ENCODE data around the gene ATG16L1. TPM values are rescaled to one million over a fixed set of nuclear protein-coding genes. Genes with fewer than 3 reads are reported as not detected.

Gene ATG16L1
- total and polyA plus RNA-seq, 2 of the 4 experiments (the other 2 are of a cell fraction) = 20.0 to 26.2 TPM

- Histone ChIP-seq H2AFZ (replicated peaks; ENCODE audit: low read length, poor library complexity) (no peak overlapping the region), H3K36me3 (ENCODE audit: control insufficient read depth, insufficient read depth, low read length) (no peaks in the 10 kb centered on the region), H2BK5ac (ENCODE audit: low read depth, low read length, poor library complexity, severe bottlenecking) (no peak overlapping the region), H3K4ac (ENCODE audit: low read depth, low read length) (no peak overlapping the region), H3K27ac (ENCODE audit: insufficient read depth, low read length) (no peak overlapping the region), H3K14ac (replicated peaks; ENCODE audit: low read depth, low read length) (no peak overlapping the region), H3K4me3 (ENCODE audit: insufficient read depth, low read depth, low read length) (no peak overlapping the region), H2BK20ac (ENCODE audit: low read depth, low read length) (no peak overlapping the region), H2BK15ac (ENCODE audit: low read depth, low read length) (no peak overlapping the region), H3K56ac (ENCODE audit: extremely low read depth, insufficient read depth, low read length) (no peak overlapping the region), H3K18ac (ENCODE audit: low read depth, low read length) (no peak overlapping the region), H3K9me1 (ENCODE audit: insufficient read depth, low read length) (no peaks in the 10 kb centered on the region), H2BK120ac (ENCODE audit: low read depth, low read length) (no peak overlapping the region), H3K4me2 (ENCODE audit: low read depth, low read length) (no peak overlapping the region), H3K4me1 (ENCODE audit: control insufficient read depth, insufficient read depth, low read length) (no peaks in the 10 kb centered on the region), H2AK5ac (ENCODE audit: low read depth, low read length) (no peak overlapping the region), H3K9me3 (ENCODE audit: control insufficient read depth, insufficient read depth, low read length) (peaks cover 3% of the 10 kb centered on the region; the same call in 1 of the 2 replicates), H4K8ac (ENCODE audit: low read depth in 2 of 2, low read length in 2 of 2) (no peak overlapping the region), H4K20me1 (ENCODE audit: insufficient read depth, low read length) (no peaks in the 10 kb centered on the region), H3K23ac (ENCODE audit: low read depth, low read length) (no peak overlapping the region), H4K5ac (ENCODE audit: low read depth, low read length) (no peak overlapping the region), H4K91ac (ENCODE audit: insufficient read depth, low read depth, low read length) (no peak overlapping the region), H3K9ac (ENCODE audit: low read depth, low read length) (no peak overlapping the region), H3K79me1 (ENCODE audit: low read depth in 1 of 2, low read length in 2 of 2) (no peaks in the 10 kb centered on the region), H2AK9ac (replicated peaks; ENCODE audit: low read depth, low read length, poor library complexity) (no peak overlapping the region), H3K27me3 (ENCODE audit: control insufficient read depth, insufficient read depth, low read length) (peaks cover 8% of the 10 kb centered on the region; the same call in 1 of the 2 replicates)
- no TSS peak for BruUV-seq (replicated peaks)
- DNase-seq (no peak), ATAC-seq (ENCODE audit: low read depth) (no peak)
- 60% methylated on average over 1 of the region's 9 CpGs; no CpG with 5 or more reads in 1 of the 2 experiments for WGBS, 2 experiments (ENCODE audit: extremely low coverage in 2 of 2, insufficient read length in 1 of 2)
- dilution Hi-C loops (cut with HindIII; ENCODE audit: low sequenced_read_pairs, unreplicated experiment) = no loop called here
- no peak for TF ChIP-seq CEBPB (IDR thresholded peaks at IDR 0.05; ENCODE audit: low read depth, low read length)
- POLR2A ChIA-PET (ENCODE audit: unreplicated experiment) = no interaction called here
- in situ Hi-C loops (cut with MboI; ENCODE audit: low sequenced_read_pairs) = no loop called here
- CTCF ChIA-PET = no interaction called here
- intact Hi-C loops (cut with micrococcal nuclease) = no loop called here
Measured at GRCh38 chr2:233235977-233236376, 15.5 kb upstream of the ATG16L1 start.

All from IMR-90 (cell line).